H1 (cell line): ENCODE measurements around the gene PTPRJ. TPM values are rescaled to one million over a fixed set of nuclear protein-coding genes. Genes with fewer than 3 reads are reported as not detected.

Source experiments
- CTCF ChIA-PET: fragments of 300-600 bp; sonication (Branson Sonifier 250); formaldehyde crosslinking; loops from one replicate; lab custom pipeline; 2021; ENCODE audit not compliant: partially characterized antibody; lab: Charles Lee
- POLR2A ChIA-PET: fragments of 300-600 bp; sonication (Branson Sonifier 250); formaldehyde crosslinking; loops from one replicate; lab custom pipeline; 2021; ENCODE audit warnings: inconsistent platforms; ENCODE audit not compliant: partially characterized antibody; lab: Charles Lee
- DNase-seq, 2 experiments: peaks; one replicate each; pipeline versions ENCODE4 v3.0.0 to v3.0.0-alpha.2; 2010 to 2022; ENCODE audit warnings: low spot score in 2 of 2, low read depth in 1 of 2, mixed read lengths in 1 of 2
- FAIRE-seq: peaks from 2 replicates; lab custom pipeline; 2011; peaks lifted over from hg19 to GRCh38; lab: Jason Lieb, UNC
- H2AFZ ChIP-seq: 2 replicates; pipeline ENCODE4 v1.8.1; 2012; ENCODE audit warnings: low read length, inconsistent platforms
- H2AK5ac ChIP-seq: 2 replicates; pipeline ENCODE4 v1.6.1; 2013; ENCODE audit warnings: low read depth, low read length
- H2BK120ac ChIP-seq: replicated peaks from 2 replicates; pipeline ENCODE3; 2013; ENCODE audit warnings: low read depth, low read length, inconsistent platforms
- H2BK12ac ChIP-seq: 2 replicates; pipeline ENCODE4 v1.6.1; 2013; ENCODE audit warnings: low read depth, low read length
- H2BK15ac ChIP-seq: 2 replicates; pipeline ENCODE4 v1.6.1; 2013; ENCODE audit warnings: low read length
- H2BK20ac ChIP-seq: 2 replicates; pipeline ENCODE4 v1.6.1; 2013; ENCODE audit warnings: low read length
- H2BK5ac ChIP-seq: 2 replicates; pipeline ENCODE4 v1.6.1; 2013; ENCODE audit warnings: low read depth, low read length
- H3K14ac ChIP-seq: 2 replicates; pipeline ENCODE4 v1.6.1; 2013; ENCODE audit warnings: inconsistent platforms; ENCODE audit not compliant: insufficient read length
- H3K18ac ChIP-seq: 2 replicates; pipeline ENCODE4 v1.6.1; 2013; ENCODE audit warnings: low read length; ENCODE audit errors: extremely low read depth
- H3K23ac ChIP-seq: 2 replicates; pipeline ENCODE4 v1.6.1; 2013; ENCODE audit warnings: inconsistent platforms; ENCODE audit not compliant: insufficient read length
- H3K23me2 ChIP-seq: 2 replicates; pipeline ENCODE4 v1.6.1; 2013; ENCODE audit warnings: low read depth, low read length
- H3K27ac ChIP-seq: 2 replicates; pipeline ENCODE4 v1.6.1; 2011; ENCODE audit warnings: low read depth, low read length, inconsistent platforms
- H3K27me3 ChIP-seq, 4 experiments: replicated peaks in 1 of 4; 1 replicate in 1 of 4; 2 replicates in 3 of 4; pipeline versions ENCODE4 v1.6.1 to v1.8.1; 2011 to 2013; ENCODE audit warnings: low read length in 3 of 4, mild to moderate bottlenecking in 3 of 4, inconsistent platforms in 2 of 4, mixed read lengths in 2 of 4, moderate library complexity in 1 of 4; ENCODE audit not compliant: control insufficient read depth in 3 of 4, insufficient read depth in 3 of 4; ENCODE audit errors: extremely low read depth in 1 of 4
- H3K36me3 ChIP-seq, 4 experiments: 2 replicates each; pipeline versions ENCODE4 v1.6.1 to v1.8.1; 2011 to 2013; ENCODE audit warnings: mild to moderate bottlenecking in 4 of 4, low read length in 3 of 4, moderate library complexity in 2 of 4, control low read depth in 1 of 4, inconsistent platforms in 1 of 4; ENCODE audit not compliant: insufficient read depth in 4 of 4, control insufficient read depth in 2 of 4
- H3K4ac ChIP-seq: replicated peaks from 2 replicates; pipeline ENCODE3; 2013; ENCODE audit warnings: low read length, low read depth, mixed read lengths, inconsistent platforms; ENCODE audit not compliant: insufficient read length
- H3K4me1 ChIP-seq, 4 experiments: replicated peaks in 1 of 4; 1 replicate in 1 of 4; 2 replicates in 3 of 4; pipeline versions ENCODE4 v1.6.1 to v1.8.1; 2011 to 2013; ENCODE audit warnings: low read length in 3 of 4, inconsistent platforms in 2 of 4, mixed read lengths in 1 of 4; ENCODE audit not compliant: insufficient read depth in 4 of 4, control insufficient read depth in 3 of 4
- H3K4me2 ChIP-seq, 2 experiments: 2 replicates each; pipeline versions ENCODE4 v1.6.1 to v1.8.1; 2011 to 2013; ENCODE audit warnings: low read depth in 2 of 2, low read length in 2 of 2, control low read depth in 1 of 2, inconsistent platforms in 1 of 2, mild to moderate bottlenecking in 1 of 2; ENCODE audit not compliant: insufficient read depth in 1 of 2
- H3K4me3 ChIP-seq, 4 experiments: fragments of 200-600, 300-600 bp in 1 of 4; sonication (generic), shearing (Covaris generic), sonication (Bioruptor Twin) in 1 of 4; 2 replicates each; pipeline versions ENCODE4 v1.5.1 to v1.8.1; 2011 to 2016; ENCODE audit warnings: low read length in 4 of 4, low read depth in 3 of 4, control low read depth in 2 of 4, inconsistent platforms in 2 of 4, mild to moderate bottlenecking in 2 of 4, mixed read lengths in 1 of 4, moderate library complexity in 1 of 4; ENCODE audit not compliant: insufficient read depth in 2 of 4; ENCODE audit errors: extremely low read depth in 1 of 4
- H3K56ac ChIP-seq: replicated peaks from 2 replicates; pipeline ENCODE3; 2013; ENCODE audit warnings: low read depth, mild to moderate bottlenecking, mixed read lengths, low read length, inconsistent platforms; ENCODE audit not compliant: insufficient read length
- H3K79me1 ChIP-seq: 2 replicates; pipeline ENCODE4 v1.6.1; 2013; ENCODE audit warnings: low read depth, low read length, control low read depth
- H3K79me2 ChIP-seq, 2 experiments: 2 replicates each; pipeline versions ENCODE4 v1.6.1 to v1.8.1; 2012 to 2013; ENCODE audit warnings: low read length in 2 of 2, mild to moderate bottlenecking in 2 of 2, inconsistent platforms in 1 of 2; ENCODE audit not compliant: insufficient read depth in 2 of 2, control insufficient read depth in 1 of 2
- H3K9ac ChIP-seq, 4 experiments: replicated peaks in 1 of 4; 1 replicate in 1 of 4; 2 replicates in 3 of 4; pipeline versions ENCODE4 v1.6.1 to v1.8.1; 2011 to 2013; ENCODE audit warnings: low read depth in 3 of 4, low read length in 3 of 4, control low read depth in 2 of 4, mild to moderate bottlenecking in 2 of 4, moderate library complexity in 2 of 4, inconsistent platforms in 1 of 4; ENCODE audit errors: extremely low read depth in 1 of 4
- H3K9me3 ChIP-seq, 2 experiments: 2 replicates each; pipeline versions ENCODE4 v1.6.1 to v1.8.1; 2012 to 2013; ENCODE audit warnings: mild to moderate bottlenecking in 2 of 2, moderate library complexity in 2 of 2, control low read depth in 1 of 2, inconsistent platforms in 1 of 2, low read depth in 1 of 2, low read length in 1 of 2, mixed read lengths in 1 of 2; ENCODE audit not compliant: insufficient read depth in 2 of 2
- H4K20me1 ChIP-seq, 2 experiments: replicated peaks in 1 of 2; 2 replicates each; pipeline versions ENCODE3 to v1.8.1; 2011 to 2013; ENCODE audit warnings: inconsistent platforms in 2 of 2, low read length in 2 of 2, mild to moderate bottlenecking in 1 of 2; ENCODE audit not compliant: insufficient read depth in 2 of 2, control insufficient read depth in 1 of 2
- H4K5ac ChIP-seq: 2 replicates; pipeline ENCODE4 v1.6.1; 2013; ENCODE audit warnings: low read length, low read depth, mixed read lengths, inconsistent platforms; ENCODE audit not compliant: insufficient read length
- H4K8ac ChIP-seq: 2 replicates; pipeline ENCODE4 v1.8.0; 2013; ENCODE audit warnings: mild to moderate bottlenecking, moderate library complexity, low read length, inconsistent platforms; ENCODE audit not compliant: insufficient read depth; ENCODE audit errors: extremely low read depth
- H4K91ac ChIP-seq: replicated peaks from 2 replicates; pipeline ENCODE3; 2013; ENCODE audit warnings: low read length, mixed read lengths, inconsistent platforms; ENCODE audit not compliant: insufficient read length
- CEBPB ChIP-seq: IDR thresholded peaks from 2 replicates; pipeline ENCODE4 v1.6.1; 2012; ENCODE audit warnings: low read depth, low read length
- CHD1 ChIP-seq: IDR thresholded peaks from 2 replicates; pipeline ENCODE4 v1.6.1; 2012; ENCODE audit warnings: low read depth, low read length, improper control_type of control experiment
- CREB1 ChIP-seq: IDR thresholded peaks from 2 replicates; pipeline ENCODE4 v1.6.1; 2012; ENCODE audit warnings: inconsistent platforms
- HDAC2 ChIP-seq, 2 experiments: fragments of 300-600 bp in 1 of 2; sonication (generic) in 1 of 2; IDR thresholded peaks; 2 replicates each; pipeline ENCODE4 v1.6.1; 2011 to 2012; ENCODE audit warnings: low read depth in 2 of 2, low read length in 2 of 2, mild to moderate bottlenecking in 2 of 2, moderate library complexity in 2 of 2, borderline replicate concordance in 1 of 2, inconsistent platforms in 1 of 2
- KDM4A ChIP-seq: IDR thresholded peaks from one replicate; pipeline ENCODE4 v1.7.1; 2012; ENCODE audit warnings: low read depth, mild to moderate bottlenecking, moderate library complexity, low read length, inconsistent platforms; ENCODE audit not compliant: severe bottlenecking
- KDM5A ChIP-seq: fragments of 200-600 bp; IDR thresholded peaks from 2 replicates; pipeline ENCODE4 v1.7.1; 2012; ENCODE audit warnings: mild to moderate bottlenecking, low read length, inconsistent platforms, mixed read lengths
- SIX5 ChIP-seq: IDR thresholded peaks from 2 replicates; pipeline ENCODE4 v1.6.1; 2011; ENCODE audit warnings: mild to moderate bottlenecking, low read depth, low read length
- SP2 ChIP-seq: IDR thresholded peaks from 2 replicates; pipeline ENCODE4 v1.6.1; 2012; ENCODE audit warnings: mild to moderate bottlenecking, low read length, inconsistent platforms
- TCF12 ChIP-seq: IDR thresholded peaks from 2 replicates; pipeline ENCODE4 v1.6.1; 2011; ENCODE audit warnings: low read depth, mild to moderate bottlenecking, low read length
- WGBS, 2 experiments: shearing (Covaris generic) in 1 of 2; methylation state at CpG; one replicate each; pipeline versions ENCODE4 v1.1.6 to v1.1.7; 2013 to 2015; ENCODE audit warnings: low lambda C conversion rate in 2 of 2, mixed read lengths in 2 of 2, inconsistent platforms in 1 of 2, low coverage in 1 of 2, missing lambda C conversion rate in 1 of 2; ENCODE audit not compliant: insufficient replicate concordance in 2 of 2, insufficient coverage in 1 of 2, insufficient read length in 1 of 2; ENCODE audit errors: extremely low coverage in 1 of 2, missing lambda C conversion rate in 1 of 2; 5-methylcytosine and 5-hydroxymethylcytosine counted together
- polyA plus RNA-seq, 7 experiments: library from polyadenylated mRNA; depleted of rRNA in 3 of 7; stranded (reverse) in 5 of 7; unstranded in 2 of 7; fragments of >200 nt in 5 of 7; fragments of 200-250 nt in 2 of 7; gene quantifications; 1 replicate in 5 of 7; 2 replicates in 1 of 7; 4 replicates in 1 of 7; pipeline versions ENCODE4 v1.2.1 to v1.2.3, GENCODE V29; 2011 to 2013; ENCODE audit warnings: missing spikeins in 2 of 7, mixed read lengths in 2 of 7
- total RNA-seq: library from RNA; stranded (reverse); fragmentation: NEBNext Ultra II Directional; extraction: Animal tissue kit (Norgen Biotek cat#: 25700); gene quantifications from 2 replicates; pipeline ENCODE4 v1.2.1, GENCODE V29; 2021
- TF ChIP-seq, protein P1 (sequence below): IDR thresholded peaks from 2 replicates; pipeline ENCODE4 v1.6.1; 2012; ENCODE audit warnings: inconsistent platforms
- TF ChIP-seq, protein P2 (sequence below): IDR thresholded peaks from 2 replicates; pipeline ENCODE4 v1.6.1; 2012; ENCODE audit warnings: low read length, inconsistent platforms

PTPRJ gene
- total and polyA plus RNA-seq, 2 of the 8 experiments (the other 6 are each of a cell fraction or from before 2014, with no cell fraction given): 4.4 to 22.6 TPM

DNA sequence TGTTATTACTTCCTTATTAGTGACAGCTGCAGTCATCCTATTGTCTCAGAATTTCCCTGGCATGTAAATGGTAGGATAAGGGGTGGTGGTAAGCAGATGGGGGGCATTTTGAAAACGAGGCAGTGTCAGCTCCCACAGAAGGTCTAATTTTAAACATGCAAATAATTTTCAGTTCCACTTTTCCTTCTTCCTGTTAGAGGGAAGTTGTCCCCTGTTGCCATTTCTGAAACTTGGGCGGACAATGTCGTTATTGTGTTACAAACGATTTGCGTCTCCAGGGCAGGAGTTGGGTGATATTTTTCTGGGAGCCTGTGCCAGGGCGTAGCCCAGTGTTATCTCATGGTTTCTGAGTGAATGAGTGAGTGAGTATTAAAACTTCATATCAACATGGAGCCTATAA lies 7.4 kb downstream of the PTPRJ start:
- H2BK12ac ChIP-seq: no peak overlapping the region
- peak overlapping the region; percentile 16; the same call in 1 of the 2 replicates for H2AK5ac ChIP-seq
- H3K14ac ChIP-seq: no peak overlapping the region
- POLR2A ChIA-PET: no interaction called here
- no peak overlapping the region for H3K4me2 ChIP-seq
- no peak overlapping the region for H2BK15ac ChIP-seq
- no peak overlapping the region for H3K56ac ChIP-seq
- TF ChIP-seq, protein P1, sequence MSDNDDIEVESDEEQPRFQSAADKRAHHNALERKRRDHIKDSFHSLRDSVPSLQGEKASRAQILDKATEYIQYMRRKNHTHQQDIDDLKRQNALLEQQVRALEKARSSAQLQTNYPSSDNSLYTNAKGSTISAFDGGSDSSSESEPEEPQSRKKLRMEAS: no peak
- TF ChIP-seq SP2 (no peak), HDAC2 (IDR thresholded peaks at IDR 0.05; ENCODE audit: borderline replicate concordance in 1 of 2, low read depth in 2 of 2, low read length in 2 of 2) (no peak), CREB1 (no peak), KDM4A (no peak), CEBPB (no peak), SIX5 (no peak), KDM5A (no peak), CHD1 (no peak), TCF12 (no peak)
- TF ChIP-seq, protein P2, sequence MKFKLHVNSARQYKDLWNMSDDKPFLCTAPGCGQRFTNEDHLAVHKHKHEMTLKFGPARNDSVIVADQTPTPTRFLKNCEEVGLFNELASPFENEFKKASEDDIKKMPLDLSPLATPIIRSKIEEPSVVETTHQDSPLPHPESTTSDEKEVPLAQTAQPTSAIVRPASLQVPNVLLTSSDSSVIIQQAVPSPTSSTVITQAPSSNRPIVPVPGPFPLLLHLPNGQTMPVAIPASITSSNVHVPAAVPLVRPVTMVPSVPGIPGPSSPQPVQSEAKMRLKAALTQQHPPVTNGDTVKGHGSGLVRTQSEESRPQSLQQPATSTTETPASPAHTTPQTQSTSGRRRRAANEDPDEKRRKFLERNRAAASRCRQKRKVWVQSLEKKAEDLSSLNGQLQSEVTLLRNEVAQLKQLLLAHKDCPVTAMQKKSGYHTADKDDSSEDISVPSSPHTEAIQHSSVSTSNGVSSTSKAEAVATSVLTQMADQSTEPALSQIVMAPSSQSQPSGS: no peak
- TF ChIP-seq, all 59 proteins: peak for 0
- Histone ChIP-seq H3K79me2 (peaks cover 3 to 61% of the 10 kb centered on the region in 2 experiments; a peak in 3 of 4 replicates), H3K4ac (no peak overlapping the region), H2BK5ac (no peak overlapping the region), H4K8ac (no peak overlapping the region), H3K9me3 (no peaks in the 10 kb centered on the region), H4K91ac (no peak overlapping the region), H3K18ac (no peak overlapping the region), H3K4me1 (peaks cover 0 to 7% (median 3%) of the 10 kb centered on the region in 4 experiments; a peak in 3 of 7 replicates), H3K9ac (no peak overlapping the region), H3K27ac (no peak overlapping the region), H4K5ac (no peak overlapping the region), H2AFZ (no peak overlapping the region), H3K23me2 (no peaks in the 10 kb centered on the region), H4K20me1 (no peaks in the 10 kb centered on the region), H3K4me3 (no peak overlapping the region), H2BK20ac (no peak overlapping the region), H3K27me3 (no peaks in the 10 kb centered on the region), H3K23ac (no peak overlapping the region), H2BK120ac (no peak overlapping the region), H3K36me3 (no peaks in the 10 kb centered on the region), H3K79me1 (no peaks in the 10 kb centered on the region)
- 87% methylated on average over 6 of the region's 6 CpGs; no CpG with 5 or more reads in 1 of the 2 experiments for WGBS, 2 experiments
- no peak for FAIRE-seq
- CTCF ChIA-PET: no interaction called here
- DNase-seq: no peak
